ENCODE measurements around the gene EPB41.

DNA sequence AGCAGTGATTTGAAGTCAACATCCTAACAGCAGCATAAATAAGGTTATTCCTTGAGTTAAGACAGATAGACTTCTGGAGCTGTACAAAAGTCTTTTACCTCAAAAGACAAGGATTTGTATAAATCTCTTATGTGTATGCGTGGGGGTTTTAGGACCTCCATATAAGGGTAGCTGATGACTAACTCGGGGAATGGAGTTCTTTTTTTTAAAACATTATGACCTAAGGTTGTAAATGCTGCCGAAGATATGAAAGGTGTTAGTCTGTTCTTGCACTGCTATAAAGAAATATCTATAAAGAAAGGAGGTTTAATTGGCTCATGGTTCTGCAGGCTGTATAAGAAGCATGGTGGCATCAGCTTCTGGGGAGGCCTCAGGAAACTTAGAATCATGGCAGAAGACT, 90.4 kb downstream of the EPB41 start:
- no peak for TF ChIP-seq POLR2AphosphoS5 (IDR thresholded peaks at IDR 0.05)
- TF ChIP-seq, protein P1, sequence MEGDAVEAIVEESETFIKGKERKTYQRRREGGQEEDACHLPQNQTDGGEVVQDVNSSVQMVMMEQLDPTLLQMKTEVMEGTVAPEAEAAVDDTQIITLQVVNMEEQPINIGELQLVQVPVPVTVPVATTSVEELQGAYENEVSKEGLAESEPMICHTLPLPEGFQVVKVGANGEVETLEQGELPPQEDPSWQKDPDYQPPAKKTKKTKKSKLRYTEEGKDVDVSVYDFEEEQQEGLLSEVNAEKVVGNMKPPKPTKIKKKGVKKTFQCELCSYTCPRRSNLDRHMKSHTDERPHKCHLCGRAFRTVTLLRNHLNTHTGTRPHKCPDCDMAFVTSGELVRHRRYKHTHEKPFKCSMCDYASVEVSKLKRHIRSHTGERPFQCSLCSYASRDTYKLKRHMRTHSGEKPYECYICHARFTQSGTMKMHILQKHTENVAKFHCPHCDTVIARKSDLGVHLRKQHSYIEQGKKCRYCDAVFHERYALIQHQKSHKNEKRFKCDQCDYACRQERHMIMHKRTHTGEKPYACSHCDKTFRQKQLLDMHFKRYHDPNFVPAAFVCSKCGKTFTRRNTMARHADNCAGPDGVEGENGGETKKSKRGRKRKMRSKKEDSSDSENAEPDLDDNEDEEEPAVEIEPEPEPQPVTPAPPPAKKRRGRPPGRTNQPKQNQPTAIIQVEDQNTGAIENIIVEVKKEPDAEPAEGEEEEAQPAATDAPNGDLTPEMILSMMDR (IDR thresholded peaks at IDR 0.05) = no peak
- no peak for TF ChIP-seq POLR2A (IDR thresholded peaks at IDR 0.05)
